K562 (cell line): ENCODE measurements around the gene MELK. TPM values are rescaled to one million over a fixed set of nuclear protein-coding genes. Genes with fewer than 3 reads are reported as not detected.

Experiments used
- ATAC-seq: fragments of 200-7000 bp; cut with Tn5 transposase; 3 replicates; pipeline ENCODE4 v1.9.1; 2020; ENCODE audit warnings: moderate library complexity
- BruUV-seq: library from RNA; stranded (reverse); fragments of 400-500 nt; replicated peaks from 2 replicates; lab custom pipeline; 2021; lab: Mats Ljungman, UMichigan
- CTCF ChIA-PET: fragments of 300-600 bp; formaldehyde crosslinking; extraction: SDS; loops from one replicate; lab custom pipeline; 2021; ENCODE audit warnings: low intra/inter-chr PET ratio; lab: Yijun Ruan, JAX
- POLR2A ChIA-PET: fragments of 300-600, 350-650 bp; sonication (Branson Sonifier 250); formaldehyde crosslinking; extraction: SDS; loops from one replicate; lab custom pipeline; 2021; ENCODE audit warnings: antibody characterized with exemption, inconsistent platforms; lab: Yijun Ruan, JAX
- DNase-seq, 4 experiments: peaks; one replicate each; pipeline versions ENCODE4 v3.0.0 to v3.0.0-alpha.2; 2011 to 2018; ENCODE audit warnings: low spot score in 3 of 4, mixed read lengths in 3 of 4; ENCODE audit errors: extremely low read depth in 1 of 4
- FAIRE-seq: peaks from 2 replicates; lab custom pipeline; 2011; peaks lifted over from hg19 to GRCh38; lab: Jason Lieb, UNC
- H2AFZ ChIP-seq: 2 replicates; pipeline ENCODE4 v1.6.0; 2011; ENCODE audit warnings: low read depth, low read length, control low read depth, inconsistent platforms
- H3K27ac ChIP-seq: fragments of 200-600 bp; 3 replicates; pipeline ENCODE4 v1.8.0; 2011; ENCODE audit warnings: low read depth, mild to moderate bottlenecking, control low read depth, inconsistent platforms, low read length, moderate library complexity, mixed read lengths; ENCODE audit errors: extremely low read depth
- H3K27me3 ChIP-seq, 2 experiments: fragments of 300-600 bp in 1 of 2; 2 replicates in 1 of 2; 3 replicates in 1 of 2; pipeline versions ENCODE4 v1.6.0 to v1.8.0; 2011; ENCODE audit warnings: inconsistent platforms in 2 of 2, low read length in 2 of 2, mild to moderate bottlenecking in 1 of 2, mixed read lengths in 1 of 2, moderate library complexity in 1 of 2; ENCODE audit not compliant: control insufficient read depth in 2 of 2, insufficient read depth in 2 of 2
- H3K36me3 ChIP-seq: fragments of 300-600 bp; 3 replicates; pipeline ENCODE4 v1.8.0; 2011; ENCODE audit warnings: mild to moderate bottlenecking, low read length, inconsistent platforms; ENCODE audit not compliant: control insufficient read depth, insufficient read depth
- H3K4me1 ChIP-seq, 2 experiments: fragments of 200-600 bp in 1 of 2; replicated peaks in 1 of 2; 2 replicates in 1 of 2; 3 replicates in 1 of 2; pipeline versions ENCODE4 v1.5.1 to v1.8.0; 2011; ENCODE audit warnings: inconsistent platforms in 2 of 2, low read length in 2 of 2, mild to moderate bottlenecking in 1 of 2, mixed read lengths in 1 of 2, moderate library complexity in 1 of 2; ENCODE audit not compliant: control insufficient read depth in 2 of 2, insufficient read depth in 2 of 2
- H3K4me2 ChIP-seq: 2 replicates; pipeline ENCODE4 v1.6.1; 2011; ENCODE audit warnings: low read length, control low read depth, inconsistent platforms, mixed read lengths; ENCODE audit not compliant: insufficient read depth
- H3K4me3 ChIP-seq: fragments of 200-600 bp; sonication (generic), shearing (Covaris generic); 2 replicates; pipeline ENCODE4 v1.5.1; 2016; ENCODE audit warnings: control low read depth, inconsistent platforms
- H3K79me2 ChIP-seq: fragments of 200-600 bp; 3 replicates; pipeline ENCODE4 v1.8.0; 2011; ENCODE audit warnings: low read length, inconsistent platforms; ENCODE audit not compliant: control insufficient read depth, insufficient read depth
- H3K9ac ChIP-seq, 2 experiments: 2 replicates each; pipeline versions ENCODE4 v1.6.0 to v1.6.1; 2011; ENCODE audit warnings: low read depth in 2 of 2, low read length in 2 of 2, control low read depth in 1 of 2, inconsistent platforms in 1 of 2, mild to moderate bottlenecking in 1 of 2, mixed read lengths in 1 of 2; ENCODE audit not compliant: insufficient read depth in 1 of 2
- H3K9me1 ChIP-seq: one replicate; pipeline ENCODE4 v1.6.0; 2011; ENCODE audit warnings: inconsistent platforms, mild to moderate bottlenecking, low read length, moderate library complexity; ENCODE audit not compliant: control insufficient read depth, insufficient read depth
- H3K9me3 ChIP-seq: replicated peaks from 2 replicates; pipeline ENCODE4 v1.5.1; 2011; ENCODE audit warnings: low read depth, low read length, inconsistent platforms; ENCODE audit not compliant: control insufficient read depth, insufficient read depth
- H4K20me1 ChIP-seq: replicated peaks from 2 replicates; pipeline ENCODE4 v1.6.1; 2011; ENCODE audit warnings: low read length, inconsistent platforms, mixed read lengths; ENCODE audit not compliant: control insufficient read depth, insufficient read depth
- CREB3 ChIP-seq: fragments of 450-650 bp; conservative IDR thresholded peaks from 2 replicates; pipeline ENCODE4 v1.6.1; 2016; ENCODE audit warnings: missing genetic modification characterization, low read depth, mild to moderate bottlenecking, missing compliant biosample characterization, moderate library complexity
- EP300 ChIP-seq: IDR thresholded peaks from 2 replicates; pipeline ENCODE4 v1.6.1; 2012; ENCODE audit warnings: low read length, improper control_type of control experiment
- IRF2 ChIP-seq: sonication (generic); formaldehyde crosslinking; IDR thresholded peaks from 2 replicates; pipeline ENCODE4 v1.8.1; 2022; ENCODE audit warnings: mild to moderate bottlenecking, missing genetic modification reagents
- XRCC5 ChIP-seq: fragments of 200-400 bp; formaldehyde crosslinking; IDR thresholded peaks from 2 replicates; pipeline ENCODE4 v1.6.1; 2017; ENCODE audit warnings: low read depth, mild to moderate bottlenecking, low read length
- ZBTB43 ChIP-seq: sonication (generic); formaldehyde crosslinking; IDR thresholded peaks from 2 replicates; pipeline ENCODE4 v1.8.0; 2023; ENCODE audit warnings: mild to moderate bottlenecking, missing genetic modification reagents
- ZBTB8A ChIP-seq: fragments of 450-650 bp; IDR thresholded peaks from 2 replicates; pipeline ENCODE4 v1.6.1; 2018; ENCODE audit warnings: mild to moderate bottlenecking, moderate library complexity; ENCODE audit not compliant: partially characterized antibody
- WGBS: fragments of 100-300 bp; shearing (Covaris generic); methylation state at CpG from one replicate; pipeline ENCODE4 v1.1.6; 2016; ENCODE audit warnings: low coverage, mixed read lengths; ENCODE audit not compliant: insufficient coverage; ENCODE audit errors: missing lambda C conversion rate; 5-methylcytosine and 5-hydroxymethylcytosine counted together
- in situ Hi-C: fragments of 300-500 bp; cut with MboI; formaldehyde crosslinking; loops from 4 replicates; pipeline ENCODE4 v1.15.0; 2018; ENCODE audit warnings: inconsistent platforms, mixed read lengths
- intact Hi-C: fragments of 100-400 bp; cut with micrococcal nuclease; formaldehyde crosslinking; loops from 2 replicates; pipeline ENCODE4 v1.14.2; 2022
- polyA plus RNA-seq, 8 experiments: library from polyadenylated mRNA; depleted of rRNA in 4 of 8; stranded (reverse) in 5 of 8; unstranded in 3 of 8; fragments of >200 nt; fragmentation: Nextera tagmentation in 2 of 8; fragmentation: Illumina TruSeq in 1 of 8; extraction: Ambion mirVana in 2 of 8; extraction: Trizol in 1 of 8; gene quantifications; 2 replicates each; pipeline versions ENCODE4 v1.2.1 to v1.2.3, GENCODE V29; 2011 to 2014; ENCODE audit warnings: inconsistent platforms in 1 of 8, missing spikeins in 1 of 8
- total RNA-seq, 7 experiments: library from RNA; depleted of rRNA in 6 of 7; stranded (reverse); fragments of >200 nt in 6 of 7; fragmentation: Illumina TruSeq in 2 of 7; extraction: Trizol in 2 of 7; gene quantifications; 2 replicates each; pipeline versions ENCODE4 v1.2.1 to v1.2.3, GENCODE V29; 2011 to 2021; ENCODE audit warnings: low replicate concordance in 1 of 7

Gene MELK
- total and polyA plus RNA-seq, 9 of the 15 experiments (the other 6 are each of a cell fraction or from before 2014, with no cell fraction given), result 33.3 to 57.3 (median 43.8) TPM

- ChIA-PET CTCF (no interaction called here), POLR2A (no interaction called here)
- no peaks in the 10 kb centered on the region for H3K9me1 ChIP-seq
- in situ Hi-C loops, result no loop called here
- FAIRE-seq, result no peak
- H3K27me3 ChIP-seq, result no peaks in the 10 kb centered on the region
- WGBS, result 76% methylated on average over 3 of the region's 3 CpGs
- H2AFZ ChIP-seq, result no peak overlapping the region
- no peaks in the 10 kb centered on the region for H3K9me3 ChIP-seq
- no peak for DNase-seq
- no peak overlapping the region for H3K4me3 ChIP-seq
- no peaks in the 10 kb centered on the region for H4K20me1 ChIP-seq
- peaks cover 69% of the 10 kb centered on the region for H3K36me3 ChIP-seq
- no peak overlapping the region for H3K4me2 ChIP-seq
- H3K4me1 ChIP-seq, result no peaks in the 10 kb centered on the region
- H3K79me2 ChIP-seq, result no peaks in the 10 kb centered on the region
- no peak overlapping the region for H3K9ac ChIP-seq
- BruUV-seq, result no TSS peak
- ATAC-seq, result no peak
- intact Hi-C loops, result no loop called here
- no peak overlapping the region for H3K27ac ChIP-seq
- TF ChIP-seq CREB3 (tag), result no peak
- no peak for TF ChIP-seq ZBTB8A
- TF ChIP-seq EP300, result no peak
- no peak for TF ChIP-seq XRCC5
- TF ChIP-seq ZBTB43 (CRISPR knock-in tag), result no peak
- TF ChIP-seq IRF2 (CRISPR knock-in tag), result no peak
These were observed 21.5 kb downstream of the MELK start for GRCh38 chr9:36594213-36594612.
